Measurements from ENCODE around the gene ST3GAL3.

Gene ST3GAL3

GRCh38 chr1:43783096-43783670 lies 75.8 kb downstream of the ST3GAL3 start:
- no peak overlapping the region; a peak in 1 of 22 replicates for H3K9ac ChIP-seq
- H3K27ac ChIP-seq = peak overlapping the region in 6 of 11 experiments; percentile 9 to 63 (median 28); a peak in 8 of 22 replicates
- no peak overlapping the region for H3K4me3 ChIP-seq
- no peaks in the 10 kb centered on the region for H4K20me1 ChIP-seq
- peaks cover 24 to 32% (median 29%) of the 10 kb centered on the region in 11 experiments for H3K9me3 ChIP-seq (replicated peaks in 1 of 11)
- H3K4me1 ChIP-seq = peaks cover 8 to 19% (median 16%) of the 10 kb centered on the region in 10 experiments
- peaks cover 0 to 31% (median 22%) of the 10 kb centered on the region in 11 experiments; a peak in 19 of 22 replicates for H3K36me3 ChIP-seq
- H3K27me3 ChIP-seq = no peaks in the 10 kb centered on the region
- peak overlapping the region; percentile 12 to 72 (median 51); a peak in 21 of 22 replicates for H3K4me2 ChIP-seq
- no peak for TF ChIP-seq Cebpa-rat (IDR thresholded peaks at IDR 0.05)

- Histone ChIP-seq H3K9me3 (replicated peaks in 1 of 11) (peaks cover 21 to 27% (median 24%) of the 10 kb centered on the region in 11 experiments), H3K4me3 (no peak overlapping the region), H3K4me1 (peaks cover 8 to 19% (median 16%) of the 10 kb centered on the region in 10 experiments), H3K36me3 (peaks cover 0 to 26% (median 20%) of the 10 kb centered on the region in 11 experiments; a peak in 19 of 22 replicates), H3K9ac (no peak overlapping the region; a peak in 1 of 22 replicates), H3K4me2 (peak overlapping the region; percentile 12 to 72 (median 51); a peak in 21 of 22 replicates), H3K27me3 (no peaks in the 10 kb centered on the region), H4K20me1 (no peaks in the 10 kb centered on the region), H3K27ac (peak overlapping the region in 7 of 11 experiments; percentile 9 to 63 (median 29); a peak in 8 of 22 replicates)
- no peak for TF ChIP-seq Cebpa-rat (IDR thresholded peaks at IDR 0.05)
Measured at GRCh38 chr1:43783671-43784205, 76.4 kb downstream of the ST3GAL3 start.

- Histone ChIP-seq H3K4me3 (no peak overlapping the region), H3K4me1 (peaks cover 8 to 18% (median 15%) of the 10 kb centered on the region in 10 experiments), H3K4me2 (no peak overlapping the region), H3K27ac (no peak overlapping the region), H3K27me3 (no peaks in the 10 kb centered on the region), H3K36me3 (peaks cover 0 to 6% (median 0%) of the 10 kb centered on the region in 11 experiments; a peak in 3 of 22 replicates), H4K20me1 (no peaks in the 10 kb centered on the region), H3K9ac (no peak overlapping the region), H3K9me3 (replicated peaks in 1 of 11) (peaks cover 0 to under 1% (median 0%) of the 10 kb centered on the region in 11 experiments; a peak in 1 of 22 replicates)
- no peak for TF ChIP-seq Cebpa-rat (IDR thresholded peaks at IDR 0.05)
Measured at GRCh38 chr1:43786201-43786958, 79.0 kb downstream of the ST3GAL3 start.

GRCh38 chr1:43786960-43787359 lies 79.6 kb downstream of the ST3GAL3 start:
- no peaks in the 10 kb centered on the region for H3K27me3 ChIP-seq
- no peaks in the 10 kb centered on the region for H4K20me1 ChIP-seq
- H3K9me3 ChIP-seq (replicated peaks in 1 of 11) = no peaks in the 10 kb centered on the region
- H3K27ac ChIP-seq = no peak overlapping the region
- no peak overlapping the region for H3K4me3 ChIP-seq
- H3K36me3 ChIP-seq = peaks cover 0 to 6% (median 0%) of the 10 kb centered on the region in 11 experiments; a peak in 4 of 22 replicates
- no peak overlapping the region for H3K4me2 ChIP-seq
- no peak for TF ChIP-seq Cebpa-rat (IDR thresholded peaks at IDR 0.05)
- no peak overlapping the region for H3K9ac ChIP-seq
- H3K4me1 ChIP-seq = peaks cover 8 to 18% (median 15%) of the 10 kb centered on the region in 10 experiments

- H3K27me3 ChIP-seq = no peaks in the 10 kb centered on the region
- no peak overlapping the region for H3K4me2 ChIP-seq
- H3K9ac ChIP-seq = no peak overlapping the region
- H3K9me3 ChIP-seq (replicated peaks in 1 of 11) = no peaks in the 10 kb centered on the region
- TF ChIP-seq Cebpa-rat (IDR thresholded peaks at IDR 0.05) = no peak
- no peak overlapping the region for H3K27ac ChIP-seq
- no peak overlapping the region for H3K4me3 ChIP-seq
- peaks cover 7 to 23% (median 17%) of the 10 kb centered on the region in 11 experiments; a peak in 19 of 22 replicates for H3K36me3 ChIP-seq
- H4K20me1 ChIP-seq = no peaks in the 10 kb centered on the region
- H3K4me1 ChIP-seq = peaks cover 0 to 9% (median 0%) of the 10 kb centered on the region in 10 experiments; a peak in 7 of 20 replicates
Measured at GRCh38 chr1:43789604-43790550, 82.5 kb downstream of the ST3GAL3 start.

- Histone ChIP-seq H3K27ac (no peak overlapping the region), H4K20me1 (no peaks in the 10 kb centered on the region), H3K4me3 (no peak overlapping the region), H3K4me1 (peaks cover 6 to 22% (median 13%) of the 10 kb centered on the region in 10 experiments), H3K36me3 (peaks cover 7 to 23% (median 14%) of the 10 kb centered on the region in 11 experiments; a peak in 19 of 22 replicates), H3K27me3 (no peaks in the 10 kb centered on the region), H3K4me2 (no peak overlapping the region), H3K9me3 (replicated peaks in 1 of 11) (no peaks in the 10 kb centered on the region), H3K9ac (no peak overlapping the region)
- no peak for TF ChIP-seq Cebpa-rat (IDR thresholded peaks at IDR 0.05)
Measured at GRCh38 chr1:43791243-43791642, 83.9 kb downstream of the ST3GAL3 start.

GRCh38 chr1:43796111-43796581 lies 88.8 kb downstream of the ST3GAL3 start:
- Histone ChIP-seq H3K27ac (peak overlapping the region in 8 of 11 experiments; percentile 4 to 62 (median 40); a peak in 11 of 22 replicates), H3K27me3 (no peaks in the 10 kb centered on the region), H4K20me1 (no peaks in the 10 kb centered on the region), H3K9me3 (replicated peaks in 1 of 11) (0 out of 22 replicates have a peak, but pooled peaks cover 0 to 5% (median 0%) of the 10 kb centered on the region in 11 experiments), H3K4me3 (no peak overlapping the region), H3K4me1 (peaks cover 24 to 55% (median 51%) of the 10 kb centered on the region in 10 experiments), H3K9ac (peak overlapping the region in 4 of 11 experiments; percentile 7 to 33 (median 12); a peak in 3 of 22 replicates), H3K4me2 (peak overlapping the region; percentile 30 to 87 (median 76)), H3K36me3 (peaks cover 8 to 33% (median 14%) of the 10 kb centered on the region in 11 experiments; a peak in 19 of 22 replicates)
- TF ChIP-seq Cebpa-rat (IDR thresholded peaks at IDR 0.05) = no peak

- no peaks in the 10 kb centered on the region for H3K27me3 ChIP-seq
- peaks cover under 1 to 31% (median 17%) of the 10 kb centered on the region in 11 experiments; a peak in 18 of 22 replicates for H3K36me3 ChIP-seq
- H3K27ac ChIP-seq = no peak overlapping the region
- H3K4me3 ChIP-seq = no peak overlapping the region
- no peak overlapping the region for H3K9ac ChIP-seq
- H3K4me1 ChIP-seq = peaks cover 27 to 60% (median 50%) of the 10 kb centered on the region in 10 experiments
- H3K4me2 ChIP-seq = peak overlapping the region in 6 of 11 experiments; percentile 4 to 50 (median 29); a peak in 10 of 22 replicates
- H3K9me3 ChIP-seq (replicated peaks in 1 of 11) = 0 out of 22 replicates have a peak, but pooled peaks cover 0 to 5% (median 0%) of the 10 kb centered on the region in 11 experiments
- no peak for TF ChIP-seq Cebpa-rat (IDR thresholded peaks at IDR 0.05)
- H4K20me1 ChIP-seq = no peaks in the 10 kb centered on the region
Measured at GRCh38 chr1:43797891-43798290, 90.6 kb downstream of the ST3GAL3 start.

Data from BLaER1 treated with 17β-estradiol and CSF1 and Interleukin-3, amounts not matched to agents 10 nM and 100 nM (cell line).